Measurements from ENCODE around the gene UBR3. TPM values are rescaled to one million over a fixed set of nuclear protein-coding genes. Genes with fewer than 3 reads are reported as not detected.
A peak's percentile ranks its signal among the peaks of the same experiment; 100 is the strongest.

UBR3 gene
- total RNA-seq, 1 experiment from 2014 or later, result 21.9 TPM

GRCh38 chr2:170076189-170076588 is 248.9 kb downstream of the UBR3 start:
- H3K4me3 Mint-ChIP-seq, result no peak overlapping the region

More at GRCh38 chr2:170076189-170076588, 248.9 kb downstream of the UBR3 start:
- Mint-ChIP-seq H3K4me1 (peaks cover 52 to 54% of the 10 kb centered on the region in 2 experiments), H3K27ac (peak overlapping the region in 2 of 3 experiments; percentile 64 to 76; a peak in 2 of 7 replicates), H3K36me3 (ENCODE audit: insufficient read depth in 1 of 3, low read depth in 3 of 3) (peaks cover 12 to 30% (median 17%) of the 10 kb centered on the region in 3 experiments), H3K9me3 (peaks cover 6 to 7% of the 10 kb centered on the region in 2 experiments), H3K27me3 (ENCODE audit: low read depth) (no peaks in the 10 kb centered on the region)
- Histone ChIP-seq H3K9ac (ENCODE audit: extremely low read depth, insufficient read length, low read length) (no peak overlapping the region), H2AFZ (ENCODE audit: low read length) (no peak overlapping the region), H4K91ac (ENCODE audit: insufficient read length, low read depth, low read length) (no peak overlapping the region), H3K4ac (ENCODE audit: low read depth, low read length) (no peak overlapping the region), H3K23ac (ENCODE audit: insufficient read length, low read depth, low read length) (no peak overlapping the region), H3K14ac (ENCODE audit: insufficient read depth, low read length) (no peak overlapping the region), H3K23me2 (ENCODE audit: insufficient read length, low read depth, low read length, poor library complexity, severe bottlenecking) (no peaks in the 10 kb centered on the region), H3K4me2 (ENCODE audit: insufficient read depth, insufficient read length, low read length) (no peak overlapping the region), H4K5ac (ENCODE audit: insufficient read length, low read depth, low read length) (no peak overlapping the region), H3T11ph (ENCODE audit: low read length) (no peak overlapping the region), H3K4me1 (ENCODE audit: insufficient read depth, low read length) (peaks cover 10% of the 10 kb centered on the region), H3K27ac (ENCODE audit: insufficient read length, low read depth, low read length) (no peak overlapping the region), H2BK12ac (ENCODE audit: insufficient read length, low read depth, low read length) (no peak overlapping the region), H3K56ac (ENCODE audit: insufficient read length, low read depth, low read length) (no peak overlapping the region), H3K79me1 (ENCODE audit: insufficient read depth, low read depth, low read length, poor library complexity, severe bottlenecking) (no peaks in the 10 kb centered on the region), H4K20me1 (ENCODE audit: control insufficient read depth, insufficient read depth, insufficient read length) (no peaks in the 10 kb centered on the region), H2BK5ac (ENCODE audit: insufficient read length, low read length) (no peak overlapping the region), H2BK120ac (ENCODE audit: low read depth, low read length, poor library complexity, severe bottlenecking) (no peak overlapping the region), H3K18ac (ENCODE audit: insufficient read length, low read depth, low read length) (no peak overlapping the region), H2BK15ac (ENCODE audit: low read depth, low read length) (no peak overlapping the region), H3K9me3 (ENCODE audit: control insufficient read depth, low read depth, low read length) (no peaks in the 10 kb centered on the region), H2AK5ac (ENCODE audit: insufficient read length, low read length) (no peak overlapping the region), H3K79me2 (ENCODE audit: insufficient read depth, low read length) (no peaks in the 10 kb centered on the region), H2BK20ac (ENCODE audit: low read depth, low read length, poor library complexity, severe bottlenecking) (no peak overlapping the region), H3K27me3 (ENCODE audit: insufficient read depth, low read length) (no peaks in the 10 kb centered on the region), H4K8ac (replicated peaks; ENCODE audit: insufficient read length, low read depth, low read length) (no peak overlapping the region)
- no peak for DNase-seq
- TF ChIP-seq CTCF (conservative IDR thresholded peaks at IDR 0.05), result no peak
- no CpG with 5 or more reads among the region's 1 CpG for WGBS (ENCODE audit: extremely low coverage, insufficient read length, low lambda C conversion rate)

All from H9 (cell line).